NB4 (cell line): ENCODE data around the gene ZNF157.

Experiments
- POLR2A ChIP-seq: IDR thresholded peaks from 2 replicates; pipeline ENCODE4 v1.6.1; 2011; ENCODE audit warnings: mild to moderate bottlenecking; ENCODE audit not compliant: insufficient read length; ENCODE audit errors: extremely low read depth
- TF ChIP-seq, protein P1 (sequence below): IDR thresholded peaks from one replicate; pipeline ENCODE4 v1.5.1; 2012; ENCODE audit warnings: low read depth, low read length

DNA sequence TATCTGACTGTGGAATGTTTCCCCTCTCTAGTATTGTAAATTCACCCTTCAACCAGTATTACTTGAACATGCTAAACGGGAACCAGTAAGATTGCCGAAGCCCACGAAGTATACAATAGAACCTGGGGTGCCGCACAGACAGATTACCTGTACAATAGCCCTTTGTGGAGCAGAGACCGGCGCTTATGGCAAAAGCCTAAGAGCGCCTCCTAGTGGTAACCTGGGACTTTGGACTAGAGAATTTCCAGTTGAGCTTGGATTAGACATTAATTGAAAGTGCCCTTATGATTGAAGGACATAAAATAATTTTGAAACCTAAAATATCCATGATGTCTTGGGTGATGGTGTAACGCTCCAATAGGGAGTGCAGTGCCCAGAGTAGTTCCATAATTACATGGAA is 14.1 kb downstream of the ZNF157 start:
- TF ChIP-seq, protein P1, sequence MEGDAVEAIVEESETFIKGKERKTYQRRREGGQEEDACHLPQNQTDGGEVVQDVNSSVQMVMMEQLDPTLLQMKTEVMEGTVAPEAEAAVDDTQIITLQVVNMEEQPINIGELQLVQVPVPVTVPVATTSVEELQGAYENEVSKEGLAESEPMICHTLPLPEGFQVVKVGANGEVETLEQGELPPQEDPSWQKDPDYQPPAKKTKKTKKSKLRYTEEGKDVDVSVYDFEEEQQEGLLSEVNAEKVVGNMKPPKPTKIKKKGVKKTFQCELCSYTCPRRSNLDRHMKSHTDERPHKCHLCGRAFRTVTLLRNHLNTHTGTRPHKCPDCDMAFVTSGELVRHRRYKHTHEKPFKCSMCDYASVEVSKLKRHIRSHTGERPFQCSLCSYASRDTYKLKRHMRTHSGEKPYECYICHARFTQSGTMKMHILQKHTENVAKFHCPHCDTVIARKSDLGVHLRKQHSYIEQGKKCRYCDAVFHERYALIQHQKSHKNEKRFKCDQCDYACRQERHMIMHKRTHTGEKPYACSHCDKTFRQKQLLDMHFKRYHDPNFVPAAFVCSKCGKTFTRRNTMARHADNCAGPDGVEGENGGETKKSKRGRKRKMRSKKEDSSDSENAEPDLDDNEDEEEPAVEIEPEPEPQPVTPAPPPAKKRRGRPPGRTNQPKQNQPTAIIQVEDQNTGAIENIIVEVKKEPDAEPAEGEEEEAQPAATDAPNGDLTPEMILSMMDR = peak; percentile 59
- TF ChIP-seq POLR2A = no peak
